Muscle layer of colon (tissue), 2 donors: ENCODE data around the gene PRND.
"Not testable (repeated sequence)": the region's sequence is repeated elsewhere in the genome, so short reads cannot be mapped to it uniquely, and the experiment has no call there.

ENCODE experiments used
- H3K27ac ChIP-seq: one replicate; pipeline ENCODE4 v1.7.0; 2013; ENCODE audit warnings: low read depth, mild to moderate bottlenecking, low read length, moderate library complexity
- H3K27me3 ChIP-seq, 2 donors: one replicate each; pipeline ENCODE4 v1.7.0; 2013; ENCODE audit warnings: low read length in 2 of 2, mild to moderate bottlenecking in 2 of 2; ENCODE audit not compliant: insufficient read depth in 2 of 2, control insufficient read depth in 1 of 2
- H3K36me3 ChIP-seq: one replicate; pipeline ENCODE4 v1.7.0; 2013; ENCODE audit warnings: mild to moderate bottlenecking, low read length; ENCODE audit not compliant: insufficient read depth
- H3K4me1 ChIP-seq: one replicate; pipeline ENCODE4 v1.7.0; 2013; ENCODE audit warnings: mild to moderate bottlenecking, low read length; ENCODE audit not compliant: insufficient read depth
- H3K4me3 ChIP-seq, 2 donors: one replicate each; pipeline ENCODE4 v1.7.0; 2013; ENCODE audit warnings: low read length in 2 of 2, low read depth in 1 of 2, mild to moderate bottlenecking in 1 of 2, moderate library complexity in 1 of 2
- H3K9ac ChIP-seq: one replicate; pipeline ENCODE4 v1.7.0; 2013; ENCODE audit warnings: low read length
- H3K9me3 ChIP-seq: one replicate; pipeline ENCODE4 v1.7.0; 2013; ENCODE audit warnings: mild to moderate bottlenecking, low read length
- donor health status: abdominal sarcoma.
- donor health status: Adenocarcinoma of cecum.

PRND gene

GRCh38 chr20:4749326-4749725 lies 27.6 kb downstream of the PRND start:
- Histone ChIP-seq H3K27me3 (no peaks in the 10 kb centered on the region), H3K9ac (no peak overlapping the region), H3K27ac (no peak overlapping the region), H3K4me1 (no peaks in the 10 kb centered on the region), H3K4me3 (no peak overlapping the region), H3K36me3 (no peaks in the 10 kb centered on the region), H3K9me3 (no peaks in the 10 kb centered on the region)

GRCh38 chr20:4750381-4750780 lies 28.7 kb downstream of the PRND start:
- H3K9ac ChIP-seq = no peak overlapping the region
- no peaks in the 10 kb centered on the region for H3K36me3 ChIP-seq
- no peaks in the 10 kb centered on the region for H3K27me3 ChIP-seq

DNA sequence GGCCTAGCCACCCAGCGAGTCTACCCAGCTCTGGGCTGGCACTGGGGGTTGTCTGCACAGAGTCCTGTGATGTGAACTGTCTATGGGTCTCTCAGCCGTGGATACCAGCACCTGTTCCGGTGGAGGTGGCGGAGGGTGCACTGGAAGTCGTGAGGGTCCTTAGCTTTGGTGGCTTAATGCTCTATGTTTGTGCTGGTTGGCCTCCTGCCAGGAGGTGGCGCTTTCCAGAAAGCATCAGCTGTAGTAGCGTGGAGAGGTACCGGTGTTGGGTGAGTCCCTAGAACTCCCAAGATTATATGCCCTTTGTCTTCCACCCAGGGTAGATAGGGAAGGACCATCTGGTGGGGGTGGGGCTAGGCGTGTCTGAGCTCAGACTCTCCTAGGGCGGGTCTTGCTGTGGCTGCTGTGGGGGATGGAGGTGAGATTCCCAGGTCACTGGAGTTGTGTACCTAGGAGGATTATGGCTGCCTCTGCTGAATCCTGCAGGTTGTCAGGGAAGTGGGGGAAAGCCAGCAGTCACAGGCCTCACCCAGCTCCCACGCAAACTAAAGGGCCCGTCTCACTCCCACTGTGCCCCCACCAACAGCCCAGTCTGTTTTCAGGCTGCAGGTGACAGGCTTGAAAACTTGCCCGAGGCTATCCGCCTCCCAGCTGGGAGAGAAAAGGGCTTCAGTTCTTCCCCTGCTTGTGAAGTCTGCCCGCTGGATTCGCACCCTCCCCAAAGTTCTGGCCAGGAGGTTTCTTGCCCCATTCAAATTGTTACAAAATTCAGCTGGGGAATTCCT lies 37.6 kb downstream of the PRND start:
- H3K9me3 ChIP-seq, H3K36me3 ChIP-seq, H3K27me3 ChIP-seq, H3K9ac ChIP-seq, H3K4me1 ChIP-seq, H3K4me3 ChIP-seq, H3K27ac ChIP-seq: not testable (repeated sequence)

More at GRCh38 chr20:4750381-4750780, 28.7 kb downstream of the PRND start:
- H3K4me1 ChIP-seq = no peaks in the 10 kb centered on the region
- no peak overlapping the region for H3K4me3 ChIP-seq
- H3K27ac ChIP-seq = no peak overlapping the region
- no peaks in the 10 kb centered on the region for H3K9me3 ChIP-seq

DNA sequence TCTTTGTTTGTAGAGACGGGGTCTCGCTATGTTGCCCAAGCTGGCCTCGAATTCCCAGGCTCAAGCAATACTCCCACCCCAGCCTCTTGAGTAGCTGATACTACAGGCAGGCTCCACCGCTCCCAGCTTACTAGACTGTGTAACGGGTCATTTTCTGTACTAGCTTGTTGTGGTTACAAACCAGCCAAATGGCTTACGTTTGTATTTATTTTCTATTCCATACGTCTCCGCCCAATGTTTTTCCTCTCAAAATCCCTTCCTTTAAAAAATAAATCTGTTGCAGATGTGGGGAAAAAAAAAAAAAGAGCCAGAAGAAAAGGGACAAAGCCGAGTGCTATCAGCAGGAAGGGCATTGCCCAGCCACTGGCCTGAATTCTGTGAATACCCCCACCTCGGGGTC lies 41.6 kb downstream of the PRND start:
- Histone ChIP-seq H3K27me3 (no peaks in the 10 kb centered on the region), H3K4me1 (peaks cover 7% of the 10 kb centered on the region), H3K36me3 (no peaks in the 10 kb centered on the region), H3K9ac (no peak overlapping the region), H3K4me3 (no peak overlapping the region), H3K27ac (no peak overlapping the region), H3K9me3 (no peaks in the 10 kb centered on the region)

DNA sequence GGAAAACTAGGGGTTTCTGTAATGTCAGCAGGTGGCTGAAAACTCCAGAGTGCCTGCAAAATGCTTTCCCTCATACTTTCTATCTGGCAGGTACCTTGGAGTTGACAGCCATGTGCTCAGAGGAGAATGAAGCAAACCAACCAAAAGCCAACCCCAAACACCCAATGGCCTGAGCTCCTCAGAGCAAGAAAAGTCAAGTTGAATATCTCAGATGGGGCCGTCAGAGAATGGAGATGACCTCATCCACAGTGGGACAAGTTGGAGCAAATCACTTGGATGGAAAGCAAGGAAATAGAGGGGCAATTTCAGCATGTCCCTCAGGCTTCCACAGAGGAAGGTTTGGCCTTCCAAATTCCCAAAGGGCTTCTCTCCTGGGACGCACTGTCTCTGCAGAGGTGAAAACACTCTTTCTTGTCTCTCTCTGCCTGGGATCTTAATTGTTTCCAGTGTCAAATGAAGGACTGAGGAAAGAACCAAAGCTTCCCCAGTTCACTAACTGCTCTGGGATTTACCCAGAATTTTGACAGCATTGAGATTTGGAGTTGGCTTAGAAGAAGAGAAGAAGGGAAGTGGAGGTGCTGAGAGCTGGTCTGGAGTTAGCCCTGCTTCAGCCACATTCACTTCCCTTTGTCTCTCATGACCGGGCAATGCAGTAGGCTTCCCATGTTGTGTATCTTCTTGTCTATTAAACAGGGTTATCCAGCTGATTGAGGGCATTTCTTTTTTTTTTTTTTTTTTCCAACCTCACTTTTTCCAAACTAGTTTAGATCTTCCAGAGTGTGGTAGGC lies 42.2 kb downstream of the PRND start:
- Histone ChIP-seq H3K9ac (no peak overlapping the region), H3K27ac (no peak overlapping the region), H3K27me3 (no peaks in the 10 kb centered on the region), H3K9me3 (no peaks in the 10 kb centered on the region), H3K4me1 (peaks cover 7% of the 10 kb centered on the region), H3K4me3 (no peak overlapping the region), H3K36me3 (no peaks in the 10 kb centered on the region)

DNA sequence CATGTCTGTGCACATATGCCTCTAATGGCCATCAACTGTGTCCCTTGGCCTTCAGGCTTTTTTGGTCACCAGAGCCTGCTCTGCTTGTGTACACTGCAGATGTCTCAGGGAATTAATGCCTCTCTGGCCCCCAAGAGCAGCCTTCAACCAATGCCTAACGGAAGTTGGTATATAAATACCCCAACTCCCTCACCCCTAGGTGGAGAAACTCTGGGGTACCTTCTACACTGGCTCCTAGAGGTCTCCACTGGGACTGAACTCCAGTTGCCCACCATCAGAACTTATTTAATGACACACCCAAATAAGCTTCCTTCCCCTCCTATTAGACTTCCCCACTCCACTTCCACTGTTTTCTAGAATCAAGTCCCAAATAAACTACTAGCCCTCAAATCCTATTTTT lies 43.1 kb downstream of the PRND start:
- Histone ChIP-seq H3K9ac (no peak overlapping the region), H3K4me1 (peaks cover 7% of the 10 kb centered on the region), H3K27me3 (no peaks in the 10 kb centered on the region), H3K36me3 (no peaks in the 10 kb centered on the region), H3K9me3 (no peaks in the 10 kb centered on the region), H3K4me3 (no peak overlapping the region), H3K27ac (no peak overlapping the region)

DNA sequence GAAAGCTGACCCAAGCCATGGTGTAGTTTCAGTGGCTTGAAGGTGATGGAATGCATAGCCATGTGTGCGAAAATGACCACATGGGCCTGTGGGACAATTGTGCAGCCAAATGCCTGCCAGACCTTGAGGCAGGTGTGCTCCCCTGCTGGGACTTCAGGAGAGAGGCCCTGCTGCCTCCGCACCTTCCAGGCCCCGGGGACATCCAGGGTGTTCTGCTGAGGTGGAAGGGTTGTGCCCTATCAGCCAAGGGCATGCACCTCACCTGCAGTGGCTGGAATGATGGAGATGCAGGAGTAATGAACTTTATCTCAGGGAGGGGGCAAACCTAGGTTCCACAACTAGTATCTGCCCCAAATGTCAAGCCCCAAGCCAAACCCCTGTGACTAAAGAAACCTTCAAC lies 44.0 kb downstream of the PRND start:
- no peak overlapping the region for H3K9ac ChIP-seq
- no peak overlapping the region for H3K27ac ChIP-seq
- H3K4me3 ChIP-seq = no peak overlapping the region
- H3K9me3 ChIP-seq = no peaks in the 10 kb centered on the region
- H3K4me1 ChIP-seq = peaks cover 7% of the 10 kb centered on the region
- no peaks in the 10 kb centered on the region for H3K27me3 ChIP-seq
- no peaks in the 10 kb centered on the region for H3K36me3 ChIP-seq

GRCh38 chr20:4766631-4767030 lies 44.9 kb downstream of the PRND start:
- no peak overlapping the region for H3K4me3 ChIP-seq
- no peaks in the 10 kb centered on the region for H3K27me3 ChIP-seq
- H3K36me3 ChIP-seq = no peaks in the 10 kb centered on the region
- no peak overlapping the region for H3K27ac ChIP-seq
- no peaks in the 10 kb centered on the region for H3K9me3 ChIP-seq
- no peak overlapping the region for H3K9ac ChIP-seq
- H3K4me1 ChIP-seq = peaks cover under 1% of the 10 kb centered on the region

GRCh38 chr20:4767084-4767483 lies 45.4 kb downstream of the PRND start:
- H3K9me3 ChIP-seq = no peaks in the 10 kb centered on the region
- no peaks in the 10 kb centered on the region for H3K36me3 ChIP-seq
- no peak overlapping the region for H3K9ac ChIP-seq
- no peak overlapping the region for H3K27ac ChIP-seq
- no peak overlapping the region for H3K4me3 ChIP-seq
- H3K27me3 ChIP-seq = no peaks in the 10 kb centered on the region
- no peaks in the 10 kb centered on the region for H3K4me1 ChIP-seq

- no peaks in the 10 kb centered on the region for H3K4me1 ChIP-seq
- H3K4me3 ChIP-seq = no peak overlapping the region
- no peaks in the 10 kb centered on the region for H3K36me3 ChIP-seq
- H3K27ac ChIP-seq = no peak overlapping the region
- H3K9me3 ChIP-seq = no peaks in the 10 kb centered on the region
- H3K27me3 ChIP-seq = no peaks in the 10 kb centered on the region
- no peak overlapping the region for H3K9ac ChIP-seq
Measured at GRCh38 chr20:4769328-4769727, 47.6 kb downstream of the PRND start.

- no peaks in the 10 kb centered on the region for H3K4me1 ChIP-seq
- H3K9ac ChIP-seq = no peak overlapping the region
- no peak overlapping the region for H3K4me3 ChIP-seq
- no peaks in the 10 kb centered on the region for H3K9me3 ChIP-seq
- H3K27me3 ChIP-seq = no peaks in the 10 kb centered on the region
- no peak overlapping the region for H3K27ac ChIP-seq
- no peaks in the 10 kb centered on the region for H3K36me3 ChIP-seq
Measured at GRCh38 chr20:4770026-4770425, 48.3 kb downstream of the PRND start.

GRCh38 chr20:4771004-4771403 lies 49.3 kb downstream of the PRND start:
- no peak overlapping the region for H3K4me3 ChIP-seq
- H3K27ac ChIP-seq = no peak overlapping the region
- no peaks in the 10 kb centered on the region for H3K27me3 ChIP-seq
- H3K4me1 ChIP-seq = no peaks in the 10 kb centered on the region
- no peaks in the 10 kb centered on the region for H3K9me3 ChIP-seq
- no peaks in the 10 kb centered on the region for H3K36me3 ChIP-seq
- no peak overlapping the region for H3K9ac ChIP-seq
